GM12891 (cell line): ENCODE data around the gene ZEB2.
A peak's percentile ranks its signal among the peaks of the same experiment; 100 is the strongest.

Source experiments
- DNase-seq: peaks from one replicate; pipeline ENCODE4 v3.0.0; 2011; ENCODE audit warnings: low spot score; ENCODE audit not compliant: insufficient read length
- FAIRE-seq: peaks from 2 replicates; lab custom pipeline; 2011; peaks lifted over from hg19 to GRCh38; lab: Jason Lieb, UNC
- PAX5 ChIP-seq: IDR thresholded peaks from 2 replicates; pipeline ENCODE4 v1.6.1; 2011; ENCODE audit warnings: low read length, moderate library complexity, mild to moderate bottlenecking; ENCODE audit not compliant: insufficient read depth, severe bottlenecking
- POLR2A ChIP-seq: IDR thresholded peaks from 2 replicates; pipeline ENCODE4 v1.6.1; 2011; ENCODE audit warnings: low read depth, low read length, control low read depth
- POLR2AphosphoS5 ChIP-seq: IDR thresholded peaks from 2 replicates; pipeline ENCODE4 v1.6.1; 2011; ENCODE audit warnings: low read depth, low read length, control low read depth
- POU2F2 ChIP-seq: IDR thresholded peaks from 2 replicates; pipeline ENCODE4 v1.6.1; 2011; ENCODE audit warnings: low read depth, mild to moderate bottlenecking, control low read depth, low read length, moderate library complexity
- SPI1 ChIP-seq: IDR thresholded peaks from 2 replicates; pipeline ENCODE4 v1.6.1; 2011; ENCODE audit warnings: low read depth, low read length, control low read depth
- TAF1 ChIP-seq: IDR thresholded peaks from 2 replicates; pipeline ENCODE4 v1.6.1; 2011; ENCODE audit warnings: low read depth, low read length, control low read depth

ZEB2 gene

GRCh38 chr2:144421606-144422510, 98.1 kb downstream of the ZEB2 start:
- TF ChIP-seq POLR2A, result no peak
- peak; percentile 53 for TF ChIP-seq SPI1
- FAIRE-seq (no peak), DNase-seq (no peak)

DNA sequence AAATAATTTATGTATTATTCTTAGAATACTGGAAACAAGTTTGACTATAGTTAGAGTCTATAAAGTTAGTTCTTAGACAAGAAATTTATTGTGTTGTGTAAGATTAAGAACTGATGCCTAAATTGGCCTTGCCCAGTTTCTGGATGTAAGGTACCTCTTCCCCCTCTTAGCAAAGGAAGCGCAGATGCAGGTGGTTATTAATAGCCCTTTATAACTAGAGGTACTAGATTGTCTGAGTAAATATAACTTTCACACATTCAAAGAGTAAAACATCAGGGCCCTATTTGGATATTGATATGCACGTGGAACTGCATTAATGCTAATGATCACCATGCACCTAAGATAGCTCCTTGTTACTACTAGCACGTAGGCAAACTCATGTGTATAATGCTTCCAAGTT, 100.7 kb downstream of the ZEB2 start:
- DNase-seq (no peak), FAIRE-seq (no peak)
- TF ChIP-seq PAX5 (no peak), POLR2AphosphoS5 (no peak), POU2F2 (no peak), TAF1 (no peak), POLR2A (no peak), SPI1 (no peak)

DNA sequence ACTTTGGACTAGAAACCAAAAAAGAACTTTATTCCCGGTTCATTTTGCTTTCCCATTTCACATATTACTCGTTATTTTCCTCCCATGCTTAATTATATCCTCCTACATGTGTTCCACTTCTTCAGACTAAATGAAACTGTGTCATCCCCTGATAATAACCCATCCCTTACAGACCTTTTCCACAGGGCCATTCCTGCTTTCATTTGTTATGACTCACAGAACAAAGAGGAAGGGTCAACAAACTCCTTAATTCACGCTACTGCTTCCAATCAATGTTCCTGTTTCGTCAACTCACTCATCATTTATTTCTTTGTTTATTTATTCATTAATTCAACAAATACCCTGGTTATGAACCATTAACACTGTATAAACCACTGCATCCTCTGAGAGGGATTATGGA, 104.5 kb downstream of the ZEB2 start:
- FAIRE-seq (no peak), DNase-seq (no peak)

GRCh38 chr2:144414324-144414845, 105.5 kb downstream of the ZEB2 start:
- DNase-seq, result no peak

More for the DNA sequence above, 104.5 kb downstream of the ZEB2 start:
- TF ChIP-seq POLR2A, result no peak
- no peak for TF ChIP-seq SPI1
- TF ChIP-seq POLR2AphosphoS5, result no peak
- TF ChIP-seq TAF1, result no peak
- no peak for TF ChIP-seq PAX5
- no peak for TF ChIP-seq POU2F2

DNA sequence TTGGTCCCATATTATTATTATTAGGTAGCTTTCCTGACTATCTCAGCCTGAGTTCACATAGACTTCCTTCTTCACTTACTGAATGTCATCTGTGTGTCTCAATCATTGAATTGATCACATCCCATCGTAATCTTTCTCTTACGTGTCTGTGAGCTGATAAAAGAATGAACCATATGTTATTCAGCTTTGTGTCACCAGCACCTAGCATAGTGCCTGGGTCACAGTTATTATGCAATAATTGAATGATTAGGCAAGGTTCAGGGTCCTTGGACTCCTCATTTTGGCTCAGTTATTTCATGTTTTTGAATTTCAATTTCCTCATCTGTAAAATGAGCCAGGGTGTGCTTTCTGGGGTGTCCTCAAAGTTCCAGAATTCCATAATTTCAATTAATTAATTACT, 107.2 kb downstream of the ZEB2 start:
- FAIRE-seq (no peak), DNase-seq (no peak)
- TF ChIP-seq POLR2A (no peak), TAF1 (no peak), SPI1 (no peak)

More at GRCh38 chr2:144414324-144414845, 105.5 kb downstream of the ZEB2 start:
- no peak for TF ChIP-seq PAX5
- FAIRE-seq, result no peak

DNA sequence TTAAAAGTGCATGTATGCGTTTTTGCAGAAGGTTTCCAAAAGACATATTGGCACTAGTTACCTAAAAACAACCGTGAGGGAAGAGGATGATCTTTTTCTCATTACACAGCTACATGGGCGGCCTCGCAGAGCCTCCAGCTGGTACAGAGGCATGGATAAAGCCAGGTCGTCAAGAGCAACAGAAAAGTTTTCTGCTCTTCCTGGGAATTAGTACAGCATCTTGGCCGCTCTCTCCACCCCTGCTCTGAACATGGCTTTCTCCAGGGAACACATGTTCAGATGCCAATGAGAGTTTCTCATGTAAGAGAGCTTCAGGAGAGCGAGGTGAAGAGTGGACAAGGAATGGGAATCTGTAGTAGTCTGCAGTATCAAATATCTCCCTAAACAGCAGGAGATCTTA, 108.4 kb downstream of the ZEB2 start:
- TF ChIP-seq TAF1 (no peak), PAX5 (no peak), SPI1 (no peak), POLR2A (no peak), POU2F2 (no peak), POLR2AphosphoS5 (no peak)
- FAIRE-seq (no peak), DNase-seq (no peak)

- FAIRE-seq (no peak), DNase-seq (no peak)
Measured at GRCh38 chr2:144409241-144409640, 110.7 kb downstream of the ZEB2 start.

GRCh38 chr2:144407262-144407661, 112.7 kb downstream of the ZEB2 start:
- FAIRE-seq (no peak), DNase-seq (no peak)
- TF ChIP-seq PAX5 (no peak), POLR2AphosphoS5 (no peak), POU2F2 (no peak), TAF1 (no peak), SPI1 (no peak), POLR2A (no peak)

More at GRCh38 chr2:144409241-144409640, 110.7 kb downstream of the ZEB2 start:
- no peak for TF ChIP-seq TAF1
- no peak for TF ChIP-seq POLR2AphosphoS5

DNA sequence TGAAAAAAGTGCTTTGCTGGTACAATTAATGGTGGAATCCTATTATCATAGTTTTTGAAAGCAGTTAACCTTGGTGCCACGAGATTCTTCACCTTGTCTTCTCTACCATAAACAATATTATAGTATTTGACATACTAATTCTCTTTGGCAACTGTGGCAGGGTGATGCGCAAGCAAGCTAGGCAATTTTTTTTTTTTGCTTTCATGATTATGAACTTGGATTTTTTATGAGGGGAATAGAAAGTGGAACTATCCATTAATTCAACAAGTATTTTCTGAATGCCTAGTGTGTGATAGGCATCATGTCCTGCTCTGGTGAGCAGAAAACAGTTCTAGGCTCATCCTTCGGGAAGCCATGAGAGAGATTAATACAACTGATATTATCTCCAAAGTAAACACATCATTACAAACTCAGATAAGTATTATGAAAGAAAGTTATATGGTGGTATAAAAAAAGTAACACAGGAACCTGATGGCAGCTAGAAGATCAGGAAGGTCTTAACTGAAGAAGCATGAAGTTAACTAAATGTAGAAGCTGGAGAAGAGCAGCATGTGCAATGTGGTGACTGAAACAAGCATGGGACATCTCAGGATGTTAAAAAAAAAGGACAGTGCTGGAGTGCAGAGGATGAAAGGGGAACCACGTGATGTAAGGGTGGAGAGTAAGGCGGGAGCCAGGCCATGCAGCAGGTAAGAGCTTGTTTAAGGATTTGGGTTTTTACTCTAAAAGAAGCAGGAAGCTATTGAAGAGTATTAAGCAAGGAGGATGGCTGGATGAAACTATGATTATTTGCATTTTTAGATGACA, 113.7 kb downstream of the ZEB2 start:
- TF ChIP-seq POU2F2, result no peak
- no peak for TF ChIP-seq PAX5
- TF ChIP-seq POLR2A, result no peak
- TF ChIP-seq POLR2AphosphoS5, result no peak
- no peak for TF ChIP-seq SPI1
- TF ChIP-seq TAF1, result no peak
- DNase-seq (no peak), FAIRE-seq (no peak)

- FAIRE-seq (no peak), DNase-seq (no peak)
- TF ChIP-seq SPI1 (no peak), POLR2AphosphoS5 (no peak), PAX5 (no peak), POLR2A (no peak), TAF1 (no peak), POU2F2 (no peak)
Measured at GRCh38 chr2:144405321-144405720, 114.6 kb downstream of the ZEB2 start.
